ENCODE measurements around the gene ALCAM.

ALCAM gene

GRCh38 chr3:105532251-105532650, 165.5 kb downstream of the ALCAM start:
- no peak overlapping the region for H3K27ac Mint-ChIP-seq
- peaks cover 18% of the 10 kb centered on the region for H3K4me1 Mint-ChIP-seq
- no peak overlapping the region for H3K4me3 Mint-ChIP-seq
- TF ChIP-seq CTCF (IDR thresholded peaks at IDR 0.05): no peak
- no peaks in the 10 kb centered on the region for H3K27me3 Mint-ChIP-seq (ENCODE audit: low read depth, poor library complexity)
- H3K9me3 Mint-ChIP-seq: no peaks in the 10 kb centered on the region
- peaks cover 32% of the 10 kb centered on the region for H3K36me3 Mint-ChIP-seq (ENCODE audit: low read depth)
- no peak for DNase-seq

DNA sequence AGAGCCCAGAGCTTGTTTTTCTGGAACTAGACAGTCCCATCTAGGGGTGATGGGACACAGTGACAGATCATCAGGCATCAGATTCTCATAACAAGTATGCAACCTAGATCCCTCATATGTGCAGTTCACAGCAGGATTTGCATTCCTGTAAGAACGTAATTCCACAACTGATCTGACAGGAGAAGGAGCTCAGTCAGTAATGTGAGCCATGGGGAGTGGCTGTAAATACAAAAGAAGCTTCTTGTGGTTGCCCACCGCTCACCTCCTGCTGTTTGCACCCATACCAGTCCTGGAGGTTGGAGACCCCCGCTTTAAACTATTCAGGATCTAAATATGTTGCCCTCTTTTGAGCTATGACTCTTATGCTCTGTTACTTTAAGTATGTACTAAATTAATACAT, 167.3 kb downstream of the ALCAM start:
- TF ChIP-seq CTCF (IDR thresholded peaks at IDR 0.05): no peak
- no peak overlapping the region for H3K27ac Mint-ChIP-seq
- H3K9me3 Mint-ChIP-seq: no peaks in the 10 kb centered on the region
- no peak overlapping the region for H3K4me3 Mint-ChIP-seq
- peaks cover 10% of the 10 kb centered on the region for H3K4me1 Mint-ChIP-seq
- H3K36me3 Mint-ChIP-seq (ENCODE audit: low read depth): peaks cover 36% of the 10 kb centered on the region
- H3K27me3 Mint-ChIP-seq (ENCODE audit: low read depth, poor library complexity): no peaks in the 10 kb centered on the region
- DNase-seq: no peak

DNA sequence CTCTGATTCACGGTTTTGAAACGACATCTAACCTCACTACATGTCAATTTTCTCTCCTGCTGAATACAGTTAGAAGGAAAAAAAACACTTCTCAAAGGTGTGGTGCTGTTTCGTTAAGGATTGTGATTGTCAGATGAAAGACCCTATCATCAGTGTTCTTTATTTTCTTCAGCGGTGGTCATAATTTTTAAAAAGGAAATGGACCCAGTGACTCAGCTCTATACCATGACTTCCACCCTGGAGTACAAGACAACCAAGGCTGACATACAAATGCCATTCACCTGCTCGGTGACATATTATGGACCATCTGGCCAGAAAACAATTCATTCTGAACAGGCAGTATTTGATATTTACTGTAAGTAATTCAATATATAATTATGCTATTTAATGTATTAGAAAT, 167.8 kb downstream of the ALCAM start:
- no peak for TF ChIP-seq CTCF (IDR thresholded peaks at IDR 0.05)
- Mint-ChIP-seq H3K4me1 (peaks cover 9% of the 10 kb centered on the region), H3K9me3 (no peaks in the 10 kb centered on the region), H3K27me3 (ENCODE audit: low read depth, poor library complexity) (no peaks in the 10 kb centered on the region), H3K36me3 (ENCODE audit: low read depth) (peaks cover 36% of the 10 kb centered on the region), H3K4me3 (no peak overlapping the region), H3K27ac (no peak overlapping the region)
- no peak for DNase-seq

GRCh38 chr3:105537371-105538080, 170.8 kb downstream of the ALCAM start:
- Mint-ChIP-seq H3K4me3 (no peak overlapping the region), H3K36me3 (ENCODE audit: low read depth) (peaks cover 37% of the 10 kb centered on the region), H3K27me3 (ENCODE audit: low read depth, poor library complexity) (no peaks in the 10 kb centered on the region), H3K9me3 (no peaks in the 10 kb centered on the region), H3K4me1 (peaks cover 9% of the 10 kb centered on the region), H3K27ac (no peak overlapping the region)
- no peak for DNase-seq
- TF ChIP-seq CTCF (IDR thresholded peaks at IDR 0.05): no peak

- Mint-ChIP-seq H3K36me3 (ENCODE audit: low read depth) (peaks cover 43% of the 10 kb centered on the region), H3K4me3 (no peak overlapping the region), H3K27me3 (ENCODE audit: low read depth, poor library complexity) (no peaks in the 10 kb centered on the region), H3K27ac (no peak overlapping the region), H3K9me3 (no peaks in the 10 kb centered on the region), H3K4me1 (peaks cover 9% of the 10 kb centered on the region)
- TF ChIP-seq CTCF (IDR thresholded peaks at IDR 0.05): no peak
- DNase-seq: no peak
Measured at GRCh38 chr3:105538483-105538882, 171.8 kb downstream of the ALCAM start.

- H3K4me1 Mint-ChIP-seq: peaks cover 9% of the 10 kb centered on the region
- no peak for DNase-seq
- H3K36me3 Mint-ChIP-seq (ENCODE audit: low read depth): peaks cover 47% of the 10 kb centered on the region
- no peaks in the 10 kb centered on the region for H3K9me3 Mint-ChIP-seq
- H3K27ac Mint-ChIP-seq: no peak overlapping the region
- H3K27me3 Mint-ChIP-seq (ENCODE audit: low read depth, poor library complexity): no peaks in the 10 kb centered on the region
- no peak for TF ChIP-seq CTCF (IDR thresholded peaks at IDR 0.05)
- H3K4me3 Mint-ChIP-seq: no peak overlapping the region
Measured at GRCh38 chr3:105539897-105540296, 173.2 kb downstream of the ALCAM start.
